GM13976 (cell line): ENCODE measurements around the gene GNG3.
"Not testable (repeated sequence)": the region's sequence is repeated elsewhere in the genome, so short reads cannot be mapped to it uniquely, and the experiment has no call there.

Experiments
- DNase-seq: peaks from one replicate; pipeline ENCODE4 v3.0.0; 2012; ENCODE audit warnings: low spot score
- in situ Hi-C: fragments of 300-500 bp; cut with MboI; formaldehyde crosslinking; loops from one replicate; pipeline ENCODE4 v1.12.0; 2022; ENCODE audit warnings: low sequenced_read_pairs, mixed read lengths, inconsistent platforms; ENCODE audit not compliant: unreplicated experiment
- TF ChIP-seq, protein P1 (sequence below): IDR thresholded peaks from 2 replicates; pipeline ENCODE4 v1.5.1; 2012; ENCODE audit warnings: borderline replicate concordance, mild to moderate bottlenecking; ENCODE audit not compliant: insufficient read depth; ENCODE audit errors: extremely low read depth, missing control alignments, control extremely low read depth

The GNG3 gene

DNA sequence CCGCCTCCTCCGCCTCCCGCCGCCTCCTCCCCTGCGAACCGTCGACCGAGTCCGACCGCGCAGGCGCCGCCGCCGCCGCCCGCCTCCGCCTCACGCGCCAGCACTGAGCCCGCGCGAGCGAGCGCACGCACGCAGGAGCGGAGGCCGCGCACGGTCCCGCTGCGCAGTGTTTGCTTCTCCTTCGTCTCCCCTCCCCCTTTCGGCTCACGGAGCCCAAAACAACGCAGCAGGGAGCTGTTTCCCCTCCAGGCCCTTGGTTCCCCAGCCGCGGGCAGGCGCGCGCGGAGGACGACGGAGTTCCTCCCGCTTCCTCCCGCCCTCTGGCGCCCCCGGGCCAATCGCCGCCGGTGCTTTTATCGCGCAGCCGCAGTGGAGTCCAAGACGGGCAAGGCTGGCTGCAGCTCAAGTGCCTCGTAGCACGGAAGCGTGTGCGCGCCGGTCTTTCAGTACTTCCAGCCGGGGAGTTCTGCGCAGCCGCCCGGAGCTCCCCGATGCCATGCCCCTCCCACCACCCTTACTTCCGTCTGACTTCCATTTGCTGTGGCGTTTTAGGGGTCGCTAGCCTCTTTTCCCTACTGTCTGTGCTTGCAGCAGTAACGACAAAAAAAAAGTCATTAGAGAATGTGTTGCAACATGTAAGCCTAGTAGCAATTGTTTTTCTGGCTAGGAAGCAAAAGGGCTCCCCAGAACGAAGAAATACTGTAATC is 19.8 kb downstream of the GNG3 start, which contains the start of gene HNRNPUL2:
Gene HNRNPUL2 (minus strand): TSS at position 293 of the 707 bp plus-strand sequence. CDS start 301 bp downstream, outside the sequence.
- TF ChIP-seq, protein P1, sequence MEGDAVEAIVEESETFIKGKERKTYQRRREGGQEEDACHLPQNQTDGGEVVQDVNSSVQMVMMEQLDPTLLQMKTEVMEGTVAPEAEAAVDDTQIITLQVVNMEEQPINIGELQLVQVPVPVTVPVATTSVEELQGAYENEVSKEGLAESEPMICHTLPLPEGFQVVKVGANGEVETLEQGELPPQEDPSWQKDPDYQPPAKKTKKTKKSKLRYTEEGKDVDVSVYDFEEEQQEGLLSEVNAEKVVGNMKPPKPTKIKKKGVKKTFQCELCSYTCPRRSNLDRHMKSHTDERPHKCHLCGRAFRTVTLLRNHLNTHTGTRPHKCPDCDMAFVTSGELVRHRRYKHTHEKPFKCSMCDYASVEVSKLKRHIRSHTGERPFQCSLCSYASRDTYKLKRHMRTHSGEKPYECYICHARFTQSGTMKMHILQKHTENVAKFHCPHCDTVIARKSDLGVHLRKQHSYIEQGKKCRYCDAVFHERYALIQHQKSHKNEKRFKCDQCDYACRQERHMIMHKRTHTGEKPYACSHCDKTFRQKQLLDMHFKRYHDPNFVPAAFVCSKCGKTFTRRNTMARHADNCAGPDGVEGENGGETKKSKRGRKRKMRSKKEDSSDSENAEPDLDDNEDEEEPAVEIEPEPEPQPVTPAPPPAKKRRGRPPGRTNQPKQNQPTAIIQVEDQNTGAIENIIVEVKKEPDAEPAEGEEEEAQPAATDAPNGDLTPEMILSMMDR = no peak
- DNase-seq = peak; percentile 98
- in situ Hi-C loops = no loop called here

DNA sequence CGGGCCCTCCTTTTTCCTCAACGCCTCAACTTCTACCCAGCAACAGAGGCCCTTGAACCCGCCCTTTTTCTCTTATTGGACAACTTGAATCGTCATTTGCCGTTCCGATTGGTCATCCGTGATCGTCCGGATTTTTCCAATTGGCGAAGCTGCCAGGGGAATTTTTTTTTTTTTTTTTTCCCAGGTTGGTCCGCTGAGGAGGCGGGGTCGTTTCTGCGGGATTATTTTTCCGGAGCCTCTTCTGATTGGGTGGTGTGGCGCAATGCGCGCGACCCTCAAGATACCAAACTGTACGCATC is 20.3 kb downstream of the GNG3 start:
- TF ChIP-seq, protein P1 = no peak
- in situ Hi-C loops = no loop called here
- peak; percentile 87 for DNase-seq

DNA sequence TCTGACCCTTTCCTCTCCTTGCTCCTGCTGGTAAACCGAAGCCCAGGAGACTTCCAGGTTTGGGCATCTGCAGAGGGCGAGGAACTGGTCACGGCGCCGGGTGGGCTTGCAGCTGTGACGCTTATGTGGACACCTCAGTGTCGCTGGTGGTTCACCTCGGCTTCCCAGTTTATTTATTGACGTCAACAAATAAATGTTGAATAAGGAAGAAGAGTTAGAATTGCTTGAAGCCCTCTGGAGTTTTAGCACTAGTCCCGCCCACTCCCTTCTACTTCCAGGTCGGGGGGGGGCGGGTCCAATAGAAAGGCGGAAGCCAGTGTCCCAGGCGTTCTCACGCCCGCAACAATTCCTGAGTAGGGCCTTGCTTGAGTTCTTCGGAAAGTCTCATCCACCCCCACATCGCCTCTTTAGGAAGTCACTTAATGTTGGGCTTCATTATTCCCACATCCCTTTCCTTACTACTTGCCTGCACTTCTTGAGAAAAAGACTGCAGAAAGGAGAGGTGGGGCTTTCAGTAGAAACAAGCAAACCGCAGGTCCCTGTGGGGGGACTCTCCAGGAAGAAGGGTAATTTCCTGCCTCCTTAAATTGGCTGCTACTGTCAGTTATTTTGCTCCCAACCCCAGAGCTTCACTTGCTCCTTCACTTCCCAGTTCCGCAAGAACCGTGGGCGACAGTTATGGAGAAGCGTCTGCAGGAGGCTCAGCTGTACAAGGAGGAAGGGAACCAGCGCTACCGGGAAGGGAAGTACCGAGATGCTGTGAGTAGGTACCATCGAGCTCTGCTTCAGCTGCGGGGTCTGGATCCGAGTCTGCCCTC is 20.9 kb downstream of the GNG3 start, which contains the start of gene TTC9C:
Gene TTC9C (plus strand): TSS at position 316 of the 818 bp plus-strand sequence. CDS start 363 bp downstream, at position 679.
- in situ Hi-C loops = no loop called here
- peak; percentile 83 for DNase-seq
- TF ChIP-seq, protein P1 = no peak

DNA sequence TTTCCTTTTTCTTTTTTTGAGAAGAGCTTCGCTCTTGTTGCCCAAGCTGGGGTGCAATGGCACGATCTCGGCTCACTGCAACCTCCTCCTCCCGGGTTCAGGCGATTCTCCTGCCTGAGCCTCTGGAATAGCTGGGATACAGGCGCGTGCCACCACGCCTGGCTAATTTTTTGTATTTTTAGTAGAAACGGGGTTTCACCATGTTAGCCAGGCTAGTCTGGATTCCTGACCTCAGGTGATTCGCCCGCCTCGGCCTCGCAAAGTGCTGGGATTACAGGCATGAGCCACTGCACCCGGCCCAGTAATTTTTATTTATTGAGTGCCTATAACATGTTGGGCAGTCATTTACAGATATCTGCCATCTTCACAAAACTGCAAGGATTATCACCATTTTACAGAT is 22.6 kb downstream of the GNG3 start:
- DNase-seq, in situ Hi-C loops: not testable (repeated sequence)

DNA sequence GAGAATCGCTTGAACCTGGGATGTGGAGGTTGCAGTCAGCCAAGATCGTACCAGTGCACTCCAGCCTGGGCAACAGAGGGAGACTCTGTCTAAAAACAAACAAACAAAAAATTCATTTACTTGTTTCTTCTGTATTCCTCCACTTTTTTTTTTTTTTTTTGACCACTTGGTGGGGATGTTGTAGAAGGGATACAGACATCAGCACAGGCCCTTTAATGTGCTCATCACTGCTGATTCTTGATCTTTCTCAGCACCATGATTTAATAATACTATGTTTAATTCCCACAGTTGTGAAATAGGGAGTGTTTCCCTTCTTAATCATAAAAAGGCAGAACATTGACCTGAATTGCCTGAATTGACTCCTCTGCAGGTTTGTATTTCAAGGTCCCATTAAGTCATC is 25.4 kb downstream of the GNG3 start:
- TF ChIP-seq, protein P1 = no peak
- in situ Hi-C loops = no loop called here

DNA sequence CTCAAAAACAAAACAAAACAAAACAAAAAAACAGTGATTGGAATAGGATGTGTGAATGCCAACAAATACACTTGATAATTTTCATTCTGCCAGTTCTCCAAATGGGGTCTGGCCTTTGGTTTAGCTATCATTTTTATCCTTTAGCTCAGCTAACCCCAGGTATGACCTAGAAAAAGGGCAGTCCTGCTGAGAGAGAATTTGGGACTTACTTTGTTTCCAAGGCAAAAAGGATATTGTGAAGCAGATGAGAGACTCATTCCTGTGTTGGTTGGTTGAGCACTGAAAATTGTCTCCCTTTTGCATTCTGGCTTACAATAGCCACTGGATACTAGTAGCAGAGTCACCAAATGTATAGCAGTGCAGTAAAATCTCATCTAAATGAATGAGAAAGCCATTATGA is 29.7 kb downstream of the GNG3 start:
- in situ Hi-C loops = no loop called here
- no peak for DNase-seq
- TF ChIP-seq, protein P1 = no peak

More for the DNA sequence above, 25.4 kb downstream of the GNG3 start:
- no peak for DNase-seq
